GM10266 (cell line): ENCODE measurements around the gene PNPO.
"Not testable (repeated sequence)": the region's sequence is repeated elsewhere in the genome, so short reads cannot be mapped to it uniquely, and the experiment has no call there.

ENCODE experiments used
- DNase-seq: peaks from one replicate; pipeline ENCODE4 v3.0.0; 2012; ENCODE audit errors: extremely low spot score
- TF ChIP-seq, protein P1 (sequence below): IDR thresholded peaks from 2 replicates; pipeline ENCODE4 v1.5.1; 2012; ENCODE audit warnings: mild to moderate bottlenecking, low read depth; ENCODE audit not compliant: control insufficient read depth, insufficient read depth; ENCODE audit errors: missing control alignments

The PNPO gene

DNA sequence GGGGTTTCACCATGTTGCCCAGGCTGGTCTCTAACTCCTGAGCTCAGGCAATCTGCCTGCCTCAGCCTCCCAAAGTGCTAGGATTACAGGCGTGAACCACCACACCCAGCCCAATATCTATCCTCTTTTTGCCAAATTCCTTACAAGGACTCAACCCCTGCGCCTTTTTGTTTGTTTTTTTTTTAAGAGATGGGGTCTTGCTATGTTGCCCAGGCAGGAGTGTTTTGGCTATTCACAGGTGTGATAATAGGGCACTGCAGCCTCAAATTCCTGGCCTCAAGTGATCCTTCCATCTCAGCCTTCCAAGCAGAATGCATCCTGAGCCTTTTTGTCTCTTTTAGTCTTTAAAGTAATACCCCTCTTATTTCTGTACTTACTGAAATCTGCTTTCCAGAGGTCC, 28.3 kb upstream of the PNPO start:
- TF ChIP-seq, protein P1, sequence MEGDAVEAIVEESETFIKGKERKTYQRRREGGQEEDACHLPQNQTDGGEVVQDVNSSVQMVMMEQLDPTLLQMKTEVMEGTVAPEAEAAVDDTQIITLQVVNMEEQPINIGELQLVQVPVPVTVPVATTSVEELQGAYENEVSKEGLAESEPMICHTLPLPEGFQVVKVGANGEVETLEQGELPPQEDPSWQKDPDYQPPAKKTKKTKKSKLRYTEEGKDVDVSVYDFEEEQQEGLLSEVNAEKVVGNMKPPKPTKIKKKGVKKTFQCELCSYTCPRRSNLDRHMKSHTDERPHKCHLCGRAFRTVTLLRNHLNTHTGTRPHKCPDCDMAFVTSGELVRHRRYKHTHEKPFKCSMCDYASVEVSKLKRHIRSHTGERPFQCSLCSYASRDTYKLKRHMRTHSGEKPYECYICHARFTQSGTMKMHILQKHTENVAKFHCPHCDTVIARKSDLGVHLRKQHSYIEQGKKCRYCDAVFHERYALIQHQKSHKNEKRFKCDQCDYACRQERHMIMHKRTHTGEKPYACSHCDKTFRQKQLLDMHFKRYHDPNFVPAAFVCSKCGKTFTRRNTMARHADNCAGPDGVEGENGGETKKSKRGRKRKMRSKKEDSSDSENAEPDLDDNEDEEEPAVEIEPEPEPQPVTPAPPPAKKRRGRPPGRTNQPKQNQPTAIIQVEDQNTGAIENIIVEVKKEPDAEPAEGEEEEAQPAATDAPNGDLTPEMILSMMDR = no peak
- DNase-seq = no peak

DNA sequence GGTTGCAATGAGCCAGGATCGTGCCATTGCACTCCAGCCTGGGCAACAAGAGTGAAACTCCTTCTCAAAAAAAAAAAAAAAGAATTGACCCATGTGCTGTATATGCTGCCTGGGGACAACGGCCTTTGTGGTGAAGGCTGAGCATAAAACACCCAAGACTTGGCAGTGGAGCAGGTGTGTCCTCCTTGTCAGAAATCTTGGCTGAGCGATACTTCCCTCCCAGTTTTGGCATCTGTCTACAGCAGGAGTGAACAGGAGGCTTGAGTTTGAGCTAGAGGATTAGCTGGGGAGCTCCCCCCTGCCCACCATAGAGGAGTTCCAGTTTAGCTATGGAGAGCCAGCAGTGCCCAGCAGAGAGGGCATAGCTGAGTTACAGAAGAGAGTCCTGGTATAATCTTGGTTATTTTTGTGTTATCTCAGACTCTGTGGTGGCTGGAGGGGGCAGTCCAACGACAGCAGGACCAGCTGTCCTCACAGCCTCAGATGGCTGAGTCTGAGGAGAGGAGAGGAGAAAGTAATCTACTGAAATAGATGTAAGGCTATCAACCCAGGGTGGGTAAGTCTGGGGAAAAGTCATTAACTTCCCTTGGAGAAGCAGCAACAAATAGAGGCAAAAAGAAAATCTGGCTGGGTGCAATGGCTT, 26.9 kb upstream of the PNPO start:
- TF ChIP-seq, protein P1 = no peak
- DNase-seq = no peak

DNA sequence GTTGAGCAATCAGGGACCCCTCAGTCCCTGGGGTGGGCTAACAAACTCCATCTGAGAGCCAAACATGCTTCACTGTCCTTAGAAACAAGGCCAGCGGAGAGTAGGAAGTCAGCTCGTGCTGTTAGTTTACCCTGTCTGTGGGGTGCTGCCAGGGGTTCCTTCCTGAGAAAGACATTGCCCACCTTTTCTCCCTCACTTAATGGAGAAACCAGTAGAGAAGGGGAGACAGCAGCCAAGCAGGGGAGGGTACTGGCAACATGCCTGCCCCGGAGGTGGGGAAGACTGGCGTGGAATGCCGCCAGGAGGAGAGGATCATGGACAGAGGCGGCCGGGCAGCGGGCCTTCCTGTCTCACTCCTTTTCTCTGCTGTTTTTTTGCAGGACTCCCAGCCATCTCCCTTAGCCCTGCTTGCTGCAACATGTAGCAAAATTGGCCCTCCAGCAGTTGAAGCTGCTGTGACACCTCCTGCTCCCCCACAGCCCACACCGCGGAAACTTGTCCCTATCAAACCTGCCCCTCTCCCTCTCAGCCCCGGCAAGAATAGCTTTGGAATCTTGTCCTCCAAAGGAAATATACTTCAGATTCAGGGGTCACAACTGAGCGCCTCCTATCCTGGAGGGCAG, 25.5 kb upstream of the PNPO start:
- TF ChIP-seq, protein P1 = no peak

DNA sequence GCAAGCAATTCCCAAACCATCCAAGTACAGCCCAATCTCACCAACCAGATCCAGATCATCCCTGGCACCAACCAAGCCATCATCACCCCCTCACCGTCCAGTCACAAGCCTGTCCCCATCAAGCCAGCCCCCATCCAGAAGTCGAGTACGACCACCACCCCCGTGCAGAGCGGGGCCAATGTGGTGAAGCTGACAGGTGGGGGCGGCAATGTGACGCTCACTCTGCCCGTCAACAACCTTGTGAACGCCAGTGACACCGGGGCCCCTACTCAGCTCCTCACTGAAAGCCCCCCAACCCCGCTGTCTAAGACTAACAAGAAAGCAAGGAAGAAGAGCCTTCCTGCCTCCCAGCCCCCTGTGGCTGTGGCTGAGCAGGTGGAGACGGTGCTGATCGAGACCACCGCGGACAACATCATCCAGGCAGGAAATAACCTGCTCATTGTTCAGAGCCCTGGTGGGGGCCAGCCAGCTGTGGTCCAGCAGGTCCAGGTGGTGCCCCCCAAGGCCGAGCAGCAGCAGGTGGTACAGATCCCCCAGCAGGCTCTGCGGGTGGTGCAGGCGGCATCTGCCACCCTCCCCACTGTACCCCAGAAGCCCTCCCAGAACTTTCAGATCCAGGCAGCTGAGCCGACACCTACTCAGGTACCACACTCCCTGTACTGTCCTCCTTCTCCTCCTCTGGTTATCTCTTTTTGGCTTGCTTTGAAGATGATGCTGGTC, 24.7 kb upstream of the PNPO start:
- DNase-seq = no peak
- TF ChIP-seq, protein P1 = no peak

More for the DNA sequence above, 25.5 kb upstream of the PNPO start:
- DNase-seq = no peak

DNA sequence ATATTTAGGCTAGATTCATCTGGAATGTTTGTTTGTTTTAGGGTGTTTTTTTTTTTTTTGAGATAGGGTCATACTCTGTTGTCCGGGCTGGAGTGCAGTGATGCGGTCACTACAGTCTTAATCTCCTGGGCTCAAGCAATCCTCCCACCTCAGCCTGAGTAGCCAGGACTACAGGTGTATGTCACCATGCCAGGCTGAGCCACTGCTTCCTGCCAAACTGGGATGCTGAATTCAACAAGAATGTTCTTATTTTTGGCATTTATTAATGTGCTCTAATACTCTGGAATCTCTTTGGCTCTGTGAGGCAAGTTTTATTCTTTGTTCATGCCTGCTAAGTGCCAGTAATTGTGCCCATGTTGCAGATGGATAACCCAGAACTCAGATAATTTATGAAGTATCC, 23.8 kb upstream of the PNPO start:
- TF ChIP-seq, protein P1 = no peak
- no peak for DNase-seq

DNA sequence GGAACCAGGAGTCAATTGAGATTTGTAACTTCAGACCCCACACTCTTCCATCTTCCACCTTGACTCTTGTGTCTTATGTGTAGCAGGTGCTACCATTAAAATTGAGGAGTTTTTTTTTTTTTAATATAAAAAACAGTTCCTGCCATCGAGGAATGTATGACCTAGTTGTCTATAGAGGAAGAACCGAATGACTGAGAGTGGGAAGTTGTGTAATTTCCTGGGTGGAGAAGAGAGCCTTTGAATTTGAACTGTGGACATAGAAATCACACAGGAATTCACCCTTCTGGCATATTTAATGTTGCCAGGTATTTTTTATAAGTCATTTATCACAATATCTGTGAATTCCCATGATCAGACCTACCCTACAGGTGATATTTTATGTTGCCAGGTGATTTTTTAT, 23.4 kb upstream of the PNPO start:
- TF ChIP-seq, protein P1 = no peak
- DNase-seq = no peak

DNA sequence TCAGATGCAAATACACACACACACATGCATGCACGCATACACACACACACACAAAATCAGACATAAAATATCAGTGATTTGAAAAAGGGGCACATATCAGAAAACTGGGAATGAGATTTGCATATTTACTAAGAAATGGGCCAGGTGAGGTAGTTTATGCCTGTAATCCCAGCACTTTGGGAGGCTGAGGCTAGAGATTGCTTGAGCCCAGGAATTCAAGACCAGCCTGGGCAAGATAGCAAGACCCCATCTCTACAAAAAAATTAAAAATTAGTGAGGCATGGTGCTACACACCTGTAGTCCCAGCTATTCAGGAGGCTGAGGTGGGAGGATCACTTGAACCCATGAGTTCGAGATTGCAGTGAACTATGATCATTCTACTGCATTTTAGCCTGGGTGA, 22.4 kb upstream of the PNPO start:
- TF ChIP-seq, protein P1 = no peak
- DNase-seq = no peak

DNA sequence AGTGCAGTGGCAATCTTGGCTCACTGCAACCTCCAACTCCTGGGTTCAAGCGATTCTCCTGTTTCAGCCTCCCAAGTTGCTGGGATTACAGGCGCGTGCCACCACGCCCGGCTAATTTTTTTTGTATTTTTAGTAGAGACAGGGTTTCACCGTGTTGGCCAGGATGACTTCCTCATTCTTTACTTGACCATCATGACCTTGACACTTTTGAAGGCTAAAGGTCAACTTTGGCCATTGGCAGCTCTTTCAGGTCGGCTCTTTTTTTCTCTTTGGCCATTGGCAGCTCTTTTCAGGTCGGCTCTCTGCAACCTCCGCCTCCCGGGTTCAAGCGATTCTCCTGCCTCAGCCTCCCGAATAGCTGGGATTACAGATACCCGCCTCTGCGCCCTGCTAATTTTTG, 21.5 kb upstream of the PNPO start:
- DNase-seq = not testable (repeated sequence)
